A549 (cell line): ENCODE data around the gene LRRIQ4.

Experiments used
- CTCF ChIP-seq: fragments of >200 bp; sonication (Bioruptor Twin); formaldehyde crosslinking; IDR thresholded peaks from 3 replicates; pipeline ENCODE4 v1.5.1; 2016
- HEYL ChIP-seq: fragments of 250-450 bp; sonication (Bioruptor Pico); IDR thresholded peaks from 2 replicates; pipeline ENCODE4 v1.8.0; 2021; ENCODE audit warnings: mild to moderate bottlenecking, moderate library complexity
- KDM1A ChIP-seq: fragments of 200-600 bp; sonication (generic); IDR thresholded peaks from 2 replicates; pipeline ENCODE4 v1.6.1; 2016; ENCODE audit warnings: low read depth, mild to moderate bottlenecking
- PBX3 ChIP-seq: IDR thresholded peaks from 2 replicates; pipeline ENCODE4 v1.6.1; 2012
- POLR2A ChIP-seq: IDR thresholded peaks from 2 replicates; pipeline ENCODE4 v1.6.1; 2012; ENCODE audit warnings: mild to moderate bottlenecking, low read length
- POLR2AphosphoS2 ChIP-seq: conservative IDR thresholded peaks from 2 replicates; pipeline ENCODE4 v1.6.1; 2012; ENCODE audit warnings: low read length, improper control_type of control experiment, inconsistent platforms
- RFX5 ChIP-seq: fragments of 450-650 bp; IDR thresholded peaks from 2 replicates; pipeline ENCODE4 v1.7.1; 2014; ENCODE audit warnings: antibody characterized with exemption, mild to moderate bottlenecking, moderate library complexity
- SREBF2 ChIP-seq: fragments of 450-650 bp; IDR thresholded peaks from 2 replicates; pipeline ENCODE4 v1.6.1; 2014; ENCODE audit warnings: mild to moderate bottlenecking, moderate library complexity

GRCh38 chr3:169880576-169881250 lies 68.0 kb downstream of the LRRIQ4 start:
- TF ChIP-seq CTCF (no peak), POLR2A (no peak), PBX3 (no peak), RFX5 (no peak), SREBF2 (no peak), HEYL (CRISPR knock-in tag) (no peak), KDM1A (no peak), POLR2AphosphoS2 (no peak)
